HS-5 (cell line): ENCODE measurements around the gene THAP4.

ENCODE experiments used
- DNase-seq: peaks from one replicate; pipeline ENCODE4 v3.0.0-alpha.2; 2012; ENCODE audit warnings: low read depth

Gene THAP4

DNA sequence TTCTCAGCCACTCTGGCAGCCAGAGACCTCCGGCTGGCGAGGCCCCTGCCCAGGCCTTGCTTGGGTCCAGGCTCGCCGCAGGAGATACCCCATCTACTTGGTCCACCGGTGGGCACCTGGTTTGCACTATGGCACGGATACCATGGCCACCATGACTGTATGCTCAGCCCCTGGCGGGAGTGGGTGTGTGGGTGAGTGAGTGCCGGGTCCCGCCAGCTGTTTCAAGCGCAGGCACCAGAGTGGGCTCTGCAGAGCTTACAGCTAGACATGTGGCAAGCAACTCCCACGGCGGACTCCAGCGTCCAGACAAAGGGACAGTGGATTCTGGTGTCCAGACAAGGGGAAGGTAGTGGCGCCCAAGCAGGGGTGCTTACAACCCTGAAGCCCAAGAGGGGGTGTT lies 2.0 kb upstream of the THAP4 start:
- DNase-seq: no peak

DNA sequence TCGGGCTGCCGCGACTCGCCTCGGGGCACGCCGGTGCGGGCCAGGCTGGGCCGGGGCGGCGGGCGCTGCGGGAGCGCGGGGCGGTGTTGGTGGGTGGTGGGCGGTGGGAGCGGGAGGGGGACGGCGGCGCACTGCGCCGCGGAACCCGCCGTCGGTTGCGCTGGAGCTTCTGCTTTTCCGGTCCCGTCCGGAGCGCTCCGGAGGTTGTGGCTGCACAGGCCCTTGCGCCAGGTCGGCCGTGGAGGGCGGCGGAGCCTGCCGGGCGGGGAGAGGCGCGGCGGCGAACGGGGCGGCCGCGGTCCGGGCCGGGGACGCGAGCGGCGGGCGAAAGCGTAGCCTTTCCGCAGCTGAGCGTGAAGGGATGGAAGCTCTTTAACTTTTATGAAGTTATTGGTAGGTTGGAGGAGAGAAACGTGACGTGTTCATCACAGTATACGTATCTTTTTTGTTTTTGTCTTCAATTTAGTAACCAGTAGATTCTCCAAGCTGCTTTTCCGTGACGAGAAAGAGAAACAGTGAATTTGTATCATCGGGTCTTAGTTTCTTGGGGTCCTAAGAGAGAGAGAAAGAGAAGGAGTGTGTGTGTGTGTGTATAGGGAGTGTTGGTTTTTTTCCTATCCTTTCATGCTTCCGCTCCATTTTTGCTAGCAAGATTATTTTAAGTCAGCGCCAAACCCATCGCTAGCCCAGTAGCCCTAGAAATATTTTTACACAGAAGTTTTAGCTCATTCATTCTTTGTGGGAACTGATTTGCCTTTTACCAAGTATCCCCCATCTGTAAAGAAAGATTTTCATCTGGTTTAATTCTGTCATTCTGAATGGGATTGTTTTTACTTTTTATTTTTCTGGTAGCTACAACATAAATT lies 1.1 kb upstream of the THAP4 start:
- no peak for DNase-seq

DNA sequence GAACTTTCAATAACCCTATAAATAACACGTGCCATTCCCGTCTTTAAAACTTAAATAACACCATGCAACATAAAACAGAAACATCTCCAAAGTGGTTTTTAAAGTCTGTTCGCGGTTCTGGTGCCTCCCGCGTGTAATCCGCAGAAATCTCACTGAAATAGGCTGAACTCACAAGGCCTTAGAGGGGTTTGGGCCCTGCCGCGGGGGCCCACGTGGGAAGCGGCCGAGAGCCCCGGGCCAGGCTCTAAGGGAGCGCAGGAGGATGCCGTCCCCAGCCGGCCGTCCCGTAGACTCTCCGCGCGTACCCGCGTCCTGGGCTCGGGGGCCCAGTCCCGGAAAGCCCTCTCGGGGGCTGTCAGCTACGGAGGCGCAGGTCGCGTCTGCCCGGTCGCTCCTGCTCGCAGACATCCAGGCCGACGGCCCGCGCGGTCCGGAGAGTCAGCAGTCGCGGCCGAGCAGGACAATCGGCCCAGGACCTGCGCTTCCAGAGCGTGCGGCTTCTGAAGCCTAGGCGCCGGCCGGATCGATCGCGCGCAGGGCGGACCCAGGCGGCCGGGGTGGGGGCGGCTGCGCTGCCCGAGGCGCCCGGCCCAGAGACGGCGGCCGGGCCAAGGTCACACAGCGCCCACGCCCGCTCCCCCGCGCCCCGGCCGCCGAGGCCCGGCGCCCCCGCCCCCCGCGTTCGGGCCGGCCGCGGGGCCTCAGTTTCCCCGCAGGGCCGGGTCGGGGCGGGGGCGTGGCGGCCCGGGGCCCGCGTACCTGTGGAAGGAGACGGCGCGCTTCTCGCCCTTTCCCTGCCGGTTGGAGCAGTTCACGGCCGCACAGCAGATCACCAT lies 558 bp downstream of the THAP4 start:
- no peak for DNase-seq

DNA sequence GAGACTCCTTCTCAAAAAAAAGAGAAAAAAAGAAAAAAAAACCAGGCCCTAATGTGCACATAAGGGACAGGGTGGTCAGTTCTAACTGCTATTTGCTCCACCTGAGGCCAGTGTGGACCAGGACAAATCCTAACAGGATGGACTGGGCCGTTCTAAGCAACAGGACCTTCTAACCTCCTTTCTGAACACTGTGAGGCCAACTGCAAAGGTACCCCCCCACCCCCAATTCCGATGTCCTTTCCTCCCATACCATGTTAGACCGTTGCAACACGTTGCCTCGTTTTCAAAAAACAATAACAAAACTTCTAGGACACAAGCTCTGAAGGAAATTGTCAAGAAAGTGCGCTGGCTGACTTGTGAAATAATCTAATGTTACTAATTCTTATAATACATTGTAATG lies 1.2 kb downstream of the THAP4 start:
- no peak for DNase-seq

DNA sequence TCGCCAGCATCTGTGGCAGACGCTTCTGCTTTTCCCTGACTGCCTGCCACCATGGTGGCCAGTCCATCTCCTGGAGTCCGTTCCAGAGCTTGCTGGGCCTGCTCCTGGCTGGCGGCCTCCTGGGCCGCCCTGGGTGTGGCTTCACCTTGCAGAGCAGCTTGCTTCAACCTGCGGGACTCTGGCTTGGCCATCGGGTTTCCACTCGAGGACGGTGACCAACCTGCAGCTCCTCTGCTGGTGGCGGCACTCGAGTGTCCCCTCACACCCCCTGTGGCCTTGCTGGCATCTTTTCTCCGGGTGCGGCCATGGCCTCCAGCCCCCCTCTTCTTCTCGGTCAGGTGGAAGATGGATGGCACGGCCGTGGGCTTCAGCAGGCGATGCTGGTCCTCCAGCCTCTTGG lies 3.4 kb downstream of the THAP4 start:
- DNase-seq: no peak

DNA sequence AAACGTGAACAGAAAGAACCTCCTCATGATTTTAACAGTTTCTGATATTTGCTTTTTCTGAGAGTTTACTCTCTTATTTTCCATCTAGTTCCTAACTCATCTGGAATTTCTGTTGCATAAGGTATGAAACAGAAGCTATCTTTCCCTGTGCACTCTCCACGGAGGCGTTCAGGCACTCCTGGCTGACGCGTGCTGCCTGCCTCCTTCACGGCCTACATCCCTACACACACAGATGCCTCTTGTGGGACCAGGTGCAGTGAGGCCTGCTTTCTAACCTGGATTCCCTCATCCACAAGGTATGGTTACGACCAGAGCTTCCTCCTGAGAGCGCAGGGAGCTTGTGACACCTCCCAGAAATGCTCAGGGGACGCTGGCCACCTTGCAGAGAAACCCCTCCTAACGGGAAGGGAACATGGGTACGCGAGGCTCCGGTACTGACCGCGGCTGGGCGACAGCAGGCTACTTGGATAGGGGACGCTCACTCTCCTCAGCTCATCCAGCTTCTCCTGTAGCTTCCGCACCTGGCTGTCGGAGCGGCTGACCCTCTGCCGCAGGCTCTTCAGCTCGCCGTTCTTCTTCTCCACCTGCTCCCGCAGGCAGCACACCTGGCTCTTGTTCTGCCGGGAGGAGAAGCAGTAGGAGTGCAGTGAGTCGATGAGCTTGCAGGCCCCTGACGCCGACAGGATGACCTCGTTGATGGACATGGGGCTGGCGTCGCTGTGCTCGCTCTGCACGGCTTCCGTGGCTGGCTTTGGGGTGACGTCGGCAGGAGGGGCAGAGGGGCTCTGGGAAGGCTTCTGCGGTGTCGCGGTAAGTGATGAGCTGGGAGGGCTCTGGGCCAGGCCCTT lies 4.3 kb downstream of the THAP4 start:
- no peak for DNase-seq

DNA sequence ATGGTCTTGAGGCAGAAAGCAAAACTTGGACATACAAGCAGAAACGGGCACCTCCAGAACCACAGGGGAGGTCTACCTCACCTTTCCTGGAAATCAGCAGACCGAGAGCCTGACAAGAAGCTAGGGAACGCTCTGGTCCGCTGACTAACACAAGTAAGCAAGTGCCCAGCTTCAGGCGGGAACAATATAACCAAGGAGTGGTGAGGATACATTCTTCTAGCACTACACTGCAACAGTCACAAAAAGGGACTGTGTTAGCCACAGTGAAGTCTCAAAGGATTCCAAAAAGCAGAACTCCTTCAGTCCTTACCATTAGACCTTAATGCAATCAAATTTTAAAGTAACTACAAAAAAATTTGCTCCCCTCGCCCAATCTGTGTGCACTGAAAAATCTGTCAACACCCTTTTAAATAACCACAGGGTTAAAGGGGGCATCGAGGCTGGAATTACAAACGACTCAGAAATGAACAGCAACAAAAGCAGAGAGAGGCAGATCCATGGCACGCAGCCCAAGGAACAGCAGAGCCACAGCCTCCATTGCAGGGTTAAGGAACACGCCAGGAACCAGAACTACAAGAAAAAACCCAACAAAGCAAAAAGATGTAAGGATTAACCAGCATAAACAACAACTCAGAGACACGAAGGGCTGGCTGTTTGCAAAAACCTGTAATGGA lies 7.1 kb downstream of the THAP4 start:
- DNase-seq: no peak

DNA sequence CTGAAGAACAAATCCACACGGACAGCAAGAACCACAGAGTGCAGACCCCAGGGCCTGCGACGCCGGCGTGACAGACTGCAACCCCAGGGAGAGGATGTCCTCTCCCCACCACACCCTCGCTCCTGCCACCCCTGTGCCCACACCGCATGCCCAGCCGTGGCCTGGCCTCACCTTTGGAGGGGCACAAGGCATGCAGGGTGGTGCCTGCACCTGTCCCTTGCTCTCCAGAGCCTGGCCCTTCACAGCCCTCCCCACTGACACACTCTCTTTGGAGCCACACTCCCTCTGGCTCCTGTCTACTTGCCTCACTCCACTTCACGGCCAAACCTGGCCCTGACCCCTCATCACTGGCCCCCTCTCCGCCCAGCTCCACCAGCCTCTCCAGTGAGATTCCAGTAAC lies 9.3 kb downstream of the THAP4 start:
- no peak for DNase-seq

DNA sequence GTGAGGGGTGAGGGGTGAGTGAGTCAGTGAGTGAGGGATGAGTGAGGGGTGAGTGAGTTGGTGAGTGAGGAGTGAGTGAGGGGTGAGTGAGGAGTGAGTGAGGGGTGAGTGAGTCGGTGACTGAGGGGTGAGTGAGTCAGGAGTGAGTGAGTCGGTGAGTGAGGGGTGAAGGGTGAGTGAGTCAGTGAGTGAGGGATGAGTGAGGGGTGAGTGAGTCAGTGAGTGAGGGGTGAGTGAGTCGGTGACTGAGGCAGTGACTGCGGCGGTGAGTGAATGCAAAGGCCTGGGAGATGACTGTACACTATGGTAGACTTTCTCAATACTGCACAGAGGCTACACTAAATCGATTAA lies 16.6 kb downstream of the THAP4 start:
- DNase-seq: no peak

DNA sequence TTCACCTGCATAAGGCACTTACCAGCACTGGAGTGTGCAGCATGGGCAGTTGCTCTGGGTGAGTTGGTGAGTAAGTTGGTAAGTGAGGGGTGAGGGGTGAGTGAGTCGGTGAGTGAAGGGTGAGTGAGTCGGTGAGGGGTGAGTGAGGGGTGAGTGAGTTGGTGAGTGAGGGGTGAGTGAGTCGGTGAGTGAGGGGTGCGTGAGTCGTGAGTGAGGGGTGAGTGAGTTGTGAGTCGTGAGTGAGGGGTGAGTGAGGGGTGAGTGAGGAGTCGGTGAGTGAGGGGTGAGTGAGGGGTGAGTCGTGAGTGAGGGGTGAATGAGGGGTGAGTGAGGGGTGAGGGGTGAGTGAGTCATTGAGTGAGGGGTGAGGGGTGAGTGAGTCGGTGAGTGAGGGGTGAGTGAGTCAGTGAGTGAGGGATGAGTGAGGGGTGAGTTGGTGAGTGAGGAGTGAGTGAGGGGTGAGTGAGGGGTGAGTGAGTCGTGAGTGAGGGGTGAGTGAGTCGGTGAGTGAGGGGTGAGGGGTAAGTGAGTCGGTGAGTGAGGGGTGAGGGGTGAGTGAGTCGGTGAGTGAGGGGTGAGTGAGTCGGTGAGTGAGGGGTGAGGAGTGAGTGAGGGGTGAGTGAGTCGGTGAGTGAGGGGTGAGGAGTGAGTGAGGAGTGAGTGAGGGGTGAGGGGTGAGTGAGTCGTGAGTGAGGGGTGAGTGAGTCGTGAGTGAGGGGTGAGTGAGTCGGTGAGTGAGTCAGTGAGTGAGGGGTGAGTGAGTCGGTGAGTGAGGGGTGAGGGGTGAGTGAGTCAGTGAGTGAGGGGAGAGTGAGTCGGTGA lies 17.1 kb downstream of the THAP4 start:
- DNase-seq: no peak

DNA sequence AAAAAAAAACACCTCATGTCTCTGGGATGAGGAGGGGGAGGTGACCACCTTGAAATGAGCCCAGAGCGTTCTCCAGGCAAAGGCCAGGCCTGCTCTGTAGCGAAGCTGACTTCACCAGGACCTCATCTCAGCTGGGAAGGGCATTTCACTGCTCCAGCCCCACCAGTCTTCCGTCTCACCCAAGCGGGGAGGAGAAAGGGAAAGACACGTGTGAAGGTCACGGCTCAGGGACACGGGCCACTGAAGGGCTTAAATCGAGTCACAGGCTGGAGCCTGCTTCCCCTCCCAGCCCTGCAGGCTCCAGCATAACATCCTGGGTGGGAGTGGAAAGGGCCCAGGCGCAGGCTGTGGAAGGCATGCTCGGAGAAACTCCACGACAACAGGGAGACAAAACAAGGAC lies 18.1 kb downstream of the THAP4 start:
- no peak for DNase-seq

DNA sequence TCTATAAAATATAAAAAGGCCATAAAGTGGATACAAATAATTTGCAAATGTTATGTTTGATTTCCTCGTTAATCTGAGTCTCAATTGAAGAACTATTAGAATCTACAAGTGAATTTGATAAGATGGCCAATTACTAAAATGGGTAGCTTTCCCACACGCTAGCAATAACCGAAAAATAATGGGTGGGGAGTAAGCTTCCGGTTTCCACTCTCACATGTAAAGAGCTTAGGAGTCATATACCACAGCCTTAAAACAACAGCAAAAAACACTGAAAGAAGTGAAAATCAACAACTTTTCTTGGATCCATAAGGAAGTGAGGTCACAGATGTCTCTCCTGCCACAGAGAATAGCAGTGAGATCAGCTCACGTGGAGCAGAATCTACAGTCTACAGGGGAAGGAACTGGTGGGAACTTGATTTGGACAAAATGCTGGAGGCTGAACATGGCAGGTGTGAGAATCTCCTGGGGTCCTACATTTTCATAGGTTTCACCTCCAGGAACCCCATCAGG lies 18.6 kb downstream of the THAP4 start:
- DNase-seq: no peak

DNA sequence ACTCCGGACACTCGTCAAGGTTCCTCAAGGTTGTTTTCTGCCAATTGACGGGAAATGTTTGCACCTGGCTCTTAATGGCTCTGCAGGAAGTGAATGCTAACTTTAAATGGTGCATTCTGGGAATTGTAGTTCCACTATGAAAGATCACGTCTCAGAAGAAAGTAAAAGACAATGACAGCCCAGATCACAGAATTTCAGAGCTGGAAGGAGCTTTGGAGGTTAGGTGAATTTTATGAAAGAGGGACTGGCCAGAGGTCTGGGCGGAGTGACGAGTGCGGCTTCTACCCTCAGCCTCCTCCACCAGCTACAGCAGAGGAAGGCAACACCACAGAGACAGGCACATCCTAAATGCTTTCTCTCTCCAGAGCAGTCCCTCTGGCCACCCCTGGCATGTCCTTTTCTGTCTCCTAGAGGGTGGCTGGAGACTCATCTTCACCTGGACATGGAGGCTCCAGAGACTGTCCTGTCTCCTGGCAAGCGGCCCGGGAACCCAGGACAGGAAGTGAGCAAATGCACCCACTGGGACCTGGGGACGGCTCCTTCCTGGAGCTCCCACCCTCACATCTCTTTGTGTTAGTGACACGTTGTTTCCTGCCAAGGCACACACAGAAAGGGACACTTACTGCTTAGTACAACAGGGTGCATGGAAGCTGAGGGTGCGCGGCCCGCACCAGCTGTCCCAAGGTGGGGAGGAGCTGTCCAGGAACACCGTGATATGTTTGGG lies 19.4 kb downstream of the THAP4 start:
- no peak for DNase-seq

DNA sequence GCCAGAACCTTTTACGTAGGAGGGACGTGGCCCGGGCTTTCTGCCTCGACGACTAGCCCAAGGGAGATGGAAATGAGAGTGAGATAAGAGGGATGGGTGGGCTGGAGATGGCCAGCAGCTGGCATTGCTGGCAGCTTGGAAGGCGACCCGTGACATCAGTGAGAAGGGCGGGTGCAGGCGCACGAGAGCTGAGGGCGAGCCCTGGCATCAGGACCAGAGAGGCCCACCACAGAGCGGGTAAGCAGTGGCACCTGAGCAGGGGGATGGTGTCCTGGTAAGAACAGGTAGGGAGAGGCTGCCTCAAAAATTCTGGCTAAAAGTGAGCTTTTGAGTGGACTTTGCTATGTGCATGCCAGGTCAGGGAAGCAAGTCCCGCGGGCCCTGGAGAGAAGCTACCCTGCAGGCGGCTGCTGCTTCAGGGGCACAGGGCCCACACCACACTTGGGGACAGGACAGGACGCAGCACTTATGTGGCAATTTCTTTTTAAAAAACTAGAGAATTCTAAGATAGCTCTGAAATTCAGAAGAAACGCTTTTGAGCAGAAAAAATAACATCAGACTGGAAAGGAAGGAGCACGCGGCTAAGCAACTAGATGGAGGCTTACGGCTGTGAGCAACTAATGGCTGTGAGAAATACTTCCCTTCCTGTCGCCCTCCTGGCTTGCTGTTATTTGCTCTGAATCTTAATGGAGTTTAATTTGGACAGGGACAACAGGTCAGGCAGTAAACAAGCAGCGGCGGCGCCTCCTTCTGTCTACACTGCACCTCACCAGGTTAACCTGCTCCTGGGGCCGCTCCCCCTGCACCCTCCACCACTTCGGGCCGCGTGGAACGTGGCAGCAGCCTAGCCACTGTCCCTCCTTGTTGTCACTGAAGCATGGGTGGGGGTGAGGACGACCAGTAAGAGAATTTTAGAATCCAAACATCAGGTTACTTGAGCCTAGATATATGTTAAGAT lies 20.5 kb downstream of the THAP4 start:
- no peak for DNase-seq

DNA sequence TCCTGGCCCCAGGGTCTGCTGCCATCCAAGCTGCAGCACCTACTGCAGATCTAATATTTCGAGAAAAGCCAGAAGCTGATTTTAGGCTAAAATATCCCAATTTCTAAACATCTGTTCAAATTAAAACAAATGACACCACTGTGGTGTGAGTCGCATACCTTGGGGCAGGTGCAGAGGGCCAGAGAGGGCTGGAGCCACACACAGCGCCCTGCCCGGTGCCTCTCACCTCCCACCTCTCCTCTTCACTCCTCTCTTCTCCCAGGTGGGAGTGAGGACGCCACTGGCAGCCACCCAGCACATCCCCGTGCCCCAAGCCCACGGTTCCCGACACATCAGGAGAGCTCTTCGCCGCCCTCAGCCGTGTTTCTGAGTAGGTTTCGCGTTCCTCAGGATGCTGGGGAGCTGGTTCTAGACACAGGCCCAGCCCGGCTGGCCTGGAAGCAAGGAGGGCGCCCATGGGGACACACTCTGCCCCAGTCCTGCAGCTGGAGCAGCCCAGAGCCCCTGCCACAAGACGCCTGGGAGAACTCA lies 21.4 kb downstream of the THAP4 start:
- DNase-seq: no peak

DNA sequence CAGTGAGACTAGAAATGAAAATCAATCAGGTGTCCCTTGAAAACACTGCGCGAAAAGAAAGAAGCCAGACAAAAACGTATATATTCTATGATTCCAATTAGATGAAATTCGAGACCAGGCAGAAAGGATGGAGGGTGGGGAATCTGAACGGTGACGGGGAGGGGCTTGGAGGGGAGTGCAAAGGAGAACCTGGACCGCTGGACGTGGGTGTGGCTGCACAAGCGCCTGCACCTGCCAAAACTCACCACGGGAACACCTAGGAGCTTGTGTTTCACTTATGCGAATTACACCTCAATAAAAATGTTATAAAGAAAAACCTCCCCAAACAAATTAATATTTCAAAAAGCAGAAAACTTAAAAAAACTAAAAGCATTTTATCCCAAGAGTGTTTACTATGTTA lies 21.9 kb downstream of the THAP4 start:
- no peak for DNase-seq

DNA sequence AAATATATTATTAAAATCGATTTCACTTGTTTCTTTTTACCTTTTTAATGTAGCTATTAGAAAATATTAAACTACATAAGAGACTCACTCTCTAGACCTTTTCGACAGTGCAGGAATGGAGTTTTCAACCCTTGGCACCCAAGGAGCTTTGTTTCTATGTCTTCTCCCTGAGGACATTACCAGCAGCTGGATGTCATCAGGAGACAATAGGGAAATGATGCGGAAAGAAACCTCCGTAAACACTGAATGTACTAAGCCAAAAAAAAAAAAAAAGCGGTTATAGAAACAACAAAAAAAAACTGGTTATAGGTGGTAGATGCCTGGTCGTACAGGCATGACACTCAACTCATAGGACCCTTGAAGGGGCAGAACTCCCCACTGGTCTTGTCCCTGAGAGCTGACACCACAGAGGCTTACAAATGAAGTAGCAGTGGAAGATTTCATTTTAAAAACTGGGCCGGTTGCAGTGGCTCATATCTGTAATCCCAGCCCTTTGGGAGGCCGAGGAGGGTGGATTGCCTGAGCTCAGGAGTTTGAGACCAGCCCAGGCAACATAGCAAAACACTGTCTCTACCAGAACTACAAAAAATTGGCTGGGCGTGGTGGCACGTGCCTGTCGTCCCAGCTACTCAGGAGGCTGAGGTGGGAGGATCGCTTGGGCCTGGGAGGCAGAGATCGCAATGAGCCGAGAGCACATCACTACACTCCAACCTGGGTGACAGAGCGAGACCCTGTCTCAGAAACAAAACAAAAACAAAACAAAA lies 23.8 kb downstream of the THAP4 start:
- no peak for DNase-seq
